Neural progenitor cell (in vitro differentiated cells): ENCODE results near the gene DLL3. TPM values are rescaled to one million over a fixed set of nuclear protein-coding genes. Genes with fewer than 3 reads are reported as not detected.

Experiments used
- DNase-seq: peaks from one replicate; pipeline ENCODE4 v3.0.0-alpha.2; 2016; ENCODE audit warnings: low spot score
- H2AFZ ChIP-seq: fragments of 200-600 bp; sonication (generic); replicated peaks from 2 replicates; pipeline ENCODE4 v1.6.1; 2016; ENCODE audit warnings: antibody characterized with exemption
- H3F3A ChIP-seq: fragments of 200-600 bp; sonication (generic); 2 replicates; pipeline ENCODE4 v1.6.1; 2016; ENCODE audit warnings: antibody characterized with exemption, low read depth
- H3K27ac ChIP-seq: fragments of 200-600 bp; sonication (generic); 2 replicates; pipeline ENCODE4 v1.5.1; 2016; ENCODE audit warnings: mild to moderate bottlenecking
- H3K27me3 ChIP-seq: fragments of 200-600 bp; sonication (generic); 2 replicates; pipeline ENCODE4 v1.6.1; 2016; ENCODE audit warnings: mild to moderate bottlenecking, moderate library complexity
- H3K36me3 ChIP-seq: fragments of 200-600 bp; sonication (generic); 2 replicates; pipeline ENCODE4 v1.5.1; 2016
- H3K4me1 ChIP-seq: fragments of 200-600 bp; sonication (generic); 2 replicates; pipeline ENCODE4 v1.6.1; 2016; ENCODE audit warnings: mixed run types
- H3K4me2 ChIP-seq: fragments of 200-600 bp; sonication (generic); 2 replicates; pipeline ENCODE4 v1.6.1; 2016
- H3K4me3 ChIP-seq: fragments of 200-600 bp; sonication (generic); 2 replicates; pipeline ENCODE4 v1.5.1; 2016
- H3K79me2 ChIP-seq: fragments of 200-600 bp; sonication (generic); 2 replicates; pipeline ENCODE4 v1.6.1; 2016; ENCODE audit warnings: low read depth
- H3K9ac ChIP-seq: fragments of 200-600 bp; sonication (generic); 2 replicates; pipeline ENCODE4 v1.6.1; 2016
- H3K9me3 ChIP-seq: fragments of 200-600 bp; sonication (generic); 2 replicates; pipeline ENCODE4 v1.5.1; 2016; ENCODE audit warnings: low read depth
- H4K20me1 ChIP-seq: fragments of 200-600 bp; sonication (generic); 2 replicates; pipeline ENCODE4 v1.6.1; 2016; ENCODE audit warnings: low read depth
- H3K27ac Mint-ChIP-seq: 3 replicates; pipeline ENCODE4 v1.8.0; 2021; ENCODE audit warnings: mixed read lengths
- H3K27me3 Mint-ChIP-seq: 2 replicates; pipeline ENCODE4 v1.8.0; 2022; ENCODE audit warnings: low read depth, mild to moderate bottlenecking, inconsistent platforms, moderate library complexity, mixed read lengths; ENCODE audit not compliant: insufficient read depth
- H3K36me3 Mint-ChIP-seq: 3 replicates; pipeline ENCODE4 v1.8.0; 2021; ENCODE audit warnings: mixed read lengths
- H3K4me1 Mint-ChIP-seq: 3 replicates; pipeline ENCODE4 v1.8.0; 2021; ENCODE audit warnings: mixed read lengths
- H3K4me3 Mint-ChIP-seq: 3 replicates; pipeline ENCODE4 v1.8.0; 2021; ENCODE audit warnings: mild to moderate bottlenecking, moderate library complexity, mixed read lengths
- H3K9me3 Mint-ChIP-seq: 3 replicates; pipeline ENCODE4 v1.8.0; 2020; ENCODE audit warnings: mixed read lengths
- EZH2 ChIP-seq: fragments of 200-600 bp; sonication (generic); IDR thresholded peaks from 2 replicates; pipeline ENCODE4 v1.6.1; 2017; ENCODE audit warnings: antibody characterized with exemption, mild to moderate bottlenecking, moderate library complexity
- EZH2phosphoT487 ChIP-seq: fragments of 200-600 bp; sonication (generic); IDR thresholded peaks from 2 replicates; pipeline ENCODE4 v1.6.1; 2017; ENCODE audit warnings: antibody characterized with exemption
- total RNA-seq: library from RNA; depleted of rRNA; stranded (reverse); fragments of >200 nt; gene quantifications from 2 replicates; pipeline ENCODE4 v1.2.3, GENCODE V29; 2015; ENCODE audit warnings: low replicate concordance
- TF ChIP-seq, protein P1 (sequence below): fragments of 200-600 bp; sonication (generic); IDR thresholded peaks from 2 replicates; pipeline ENCODE4 v1.5.1; 2017; ENCODE audit warnings: antibody characterized with exemption, mild to moderate bottlenecking

Gene DLL3
- total RNA-seq, 1 donor from 2014 or later = 0.37 TPM

DNA sequence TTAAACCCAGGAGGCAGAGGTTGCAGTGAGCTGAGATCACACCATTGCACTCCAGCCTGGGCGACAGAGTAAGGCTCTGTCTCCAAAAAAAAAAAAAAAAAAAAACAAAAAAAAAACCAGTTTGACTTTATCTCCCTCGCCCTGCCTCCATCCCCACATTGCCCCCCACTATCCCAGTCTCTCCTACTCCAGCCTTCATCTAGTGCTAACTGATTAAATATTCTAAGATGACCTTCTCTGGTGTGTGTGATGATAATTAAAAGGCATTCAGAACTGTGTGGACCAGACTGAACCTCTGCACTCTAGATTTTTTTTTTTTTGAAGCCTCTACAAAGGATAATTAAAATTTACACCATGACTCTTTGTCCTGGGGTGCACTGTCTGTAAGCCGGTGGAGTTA lies 6.0 kb upstream of the DLL3 start:
- Histone ChIP-seq H3K4me1 (peaks cover 4% of the 10 kb centered on the region), H4K20me1 (no peaks in the 10 kb centered on the region), H3F3A (peaks cover 18% of the 10 kb centered on the region), H2AFZ (no peak overlapping the region), H3K36me3 (no peaks in the 10 kb centered on the region), H3K4me3 (no peak overlapping the region), H3K27ac (no peak overlapping the region), H3K9me3 (no peaks in the 10 kb centered on the region), H3K9ac (no peak overlapping the region), H3K4me2 (no peak overlapping the region), H3K27me3 (peaks cover 14% of the 10 kb centered on the region), H3K79me2 (no peaks in the 10 kb centered on the region)
- Mint-ChIP-seq H3K27ac (no peak overlapping the region), H3K9me3 (no peaks in the 10 kb centered on the region), H3K4me1 (peaks cover 3% of the 10 kb centered on the region), H3K4me3 (no peak overlapping the region), H3K36me3 (peaks cover 13% of the 10 kb centered on the region), H3K27me3 (peaks cover 5% of the 10 kb centered on the region)
- DNase-seq = no peak
- TF ChIP-seq, protein P1, sequence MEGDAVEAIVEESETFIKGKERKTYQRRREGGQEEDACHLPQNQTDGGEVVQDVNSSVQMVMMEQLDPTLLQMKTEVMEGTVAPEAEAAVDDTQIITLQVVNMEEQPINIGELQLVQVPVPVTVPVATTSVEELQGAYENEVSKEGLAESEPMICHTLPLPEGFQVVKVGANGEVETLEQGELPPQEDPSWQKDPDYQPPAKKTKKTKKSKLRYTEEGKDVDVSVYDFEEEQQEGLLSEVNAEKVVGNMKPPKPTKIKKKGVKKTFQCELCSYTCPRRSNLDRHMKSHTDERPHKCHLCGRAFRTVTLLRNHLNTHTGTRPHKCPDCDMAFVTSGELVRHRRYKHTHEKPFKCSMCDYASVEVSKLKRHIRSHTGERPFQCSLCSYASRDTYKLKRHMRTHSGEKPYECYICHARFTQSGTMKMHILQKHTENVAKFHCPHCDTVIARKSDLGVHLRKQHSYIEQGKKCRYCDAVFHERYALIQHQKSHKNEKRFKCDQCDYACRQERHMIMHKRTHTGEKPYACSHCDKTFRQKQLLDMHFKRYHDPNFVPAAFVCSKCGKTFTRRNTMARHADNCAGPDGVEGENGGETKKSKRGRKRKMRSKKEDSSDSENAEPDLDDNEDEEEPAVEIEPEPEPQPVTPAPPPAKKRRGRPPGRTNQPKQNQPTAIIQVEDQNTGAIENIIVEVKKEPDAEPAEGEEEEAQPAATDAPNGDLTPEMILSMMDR = no peak
- no peak for TF ChIP-seq EZH2phosphoT487
- no peak for TF ChIP-seq EZH2

DNA sequence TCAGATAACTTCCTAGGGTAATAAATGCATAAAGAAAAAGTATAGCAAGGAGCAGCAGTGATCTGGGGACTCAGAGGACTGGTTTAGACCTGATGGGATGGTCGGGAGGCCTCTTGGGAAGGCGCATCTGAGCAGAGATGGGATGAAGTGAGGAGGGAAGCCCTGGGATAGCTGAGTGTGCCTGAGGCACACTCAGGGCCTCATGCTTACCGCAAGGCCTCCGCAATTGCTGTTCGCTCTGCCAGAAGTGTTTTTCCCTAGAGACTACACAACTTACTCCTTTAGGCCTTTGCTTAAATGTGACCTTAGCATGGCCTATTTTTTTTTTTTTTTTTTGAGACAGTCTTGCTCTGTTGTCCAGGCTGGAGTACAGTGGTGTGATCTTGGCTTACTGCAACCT lies 4.1 kb upstream of the DLL3 start:
- H3K4me3 Mint-ChIP-seq = no peak overlapping the region
- no peak for DNase-seq
- H3K9ac ChIP-seq = no peak overlapping the region
- H2AFZ ChIP-seq = no peak overlapping the region
- H3K27me3 Mint-ChIP-seq = peaks cover 16% of the 10 kb centered on the region
- TF ChIP-seq, protein P1 = no peak
- TF ChIP-seq EZH2phosphoT487 (no peak), EZH2 (no peak)
- H3F3A ChIP-seq = peaks cover 32% of the 10 kb centered on the region
- peaks cover 17% of the 10 kb centered on the region for H3K4me1 ChIP-seq
- H3K9me3 Mint-ChIP-seq = no peaks in the 10 kb centered on the region
- H3K36me3 Mint-ChIP-seq = peaks cover 6% of the 10 kb centered on the region
- H3K4me3 ChIP-seq = no peak overlapping the region
- peaks cover 14% of the 10 kb centered on the region for H3K4me1 Mint-ChIP-seq
- no peak overlapping the region for H3K27ac ChIP-seq
- peaks cover 33% of the 10 kb centered on the region for H3K27me3 ChIP-seq
- H3K27ac Mint-ChIP-seq = no peak overlapping the region
- no peak overlapping the region for H3K4me2 ChIP-seq
- no peaks in the 10 kb centered on the region for H3K36me3 ChIP-seq
- no peaks in the 10 kb centered on the region for H3K79me2 ChIP-seq
- no peaks in the 10 kb centered on the region for H4K20me1 ChIP-seq
- H3K9me3 ChIP-seq = no peaks in the 10 kb centered on the region

DNA sequence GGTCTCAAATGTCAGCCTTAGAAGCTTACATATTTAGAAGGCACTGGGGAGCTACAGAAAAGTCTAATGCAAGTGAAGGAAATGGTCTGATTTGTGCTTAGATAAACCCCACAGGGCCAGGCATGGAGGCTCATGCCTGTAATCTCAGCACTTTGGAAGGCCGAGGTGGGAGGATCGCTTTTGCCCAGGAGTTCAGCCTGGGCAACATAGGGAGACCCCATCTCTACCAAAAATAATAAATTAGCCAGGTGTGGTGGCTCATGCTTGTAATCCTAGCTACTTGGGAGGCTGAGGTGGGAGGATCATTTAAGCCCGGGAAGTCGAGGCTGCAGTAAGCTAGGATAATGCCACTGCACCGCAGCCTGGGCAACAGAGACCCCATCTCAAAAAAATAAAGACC lies 2.7 kb upstream of the DLL3 start:
- no peaks in the 10 kb centered on the region for H3K36me3 ChIP-seq
- no peak overlapping the region for H3K4me3 ChIP-seq
- peaks cover 47% of the 10 kb centered on the region for H3K27me3 ChIP-seq
- H3K4me1 ChIP-seq = peaks cover 17% of the 10 kb centered on the region
- H3K4me1 Mint-ChIP-seq = peaks cover 20% of the 10 kb centered on the region
- H3K27ac ChIP-seq = no peak overlapping the region
- H3K9me3 ChIP-seq = no peaks in the 10 kb centered on the region
- no peak overlapping the region for H2AFZ ChIP-seq
- no peak overlapping the region for H3K9ac ChIP-seq
- H3F3A ChIP-seq = peaks cover 32% of the 10 kb centered on the region
- H3K9me3 Mint-ChIP-seq = no peaks in the 10 kb centered on the region
- no peak overlapping the region for H3K4me3 Mint-ChIP-seq
- H3K27me3 Mint-ChIP-seq = peaks cover 28% of the 10 kb centered on the region
- H3K79me2 ChIP-seq = no peaks in the 10 kb centered on the region
- H4K20me1 ChIP-seq = no peaks in the 10 kb centered on the region
- TF ChIP-seq EZH2 = no peak
- no peak for TF ChIP-seq EZH2phosphoT487
- TF ChIP-seq, protein P1 = no peak
- no peak overlapping the region for H3K4me2 ChIP-seq
- H3K27ac Mint-ChIP-seq = peak overlapping the region; percentile 36
- H3K36me3 Mint-ChIP-seq = peaks cover 2% of the 10 kb centered on the region
- DNase-seq = no peak
